Glutamatergic neuron (in vitro differentiated cells): ENCODE data around the gene CABCOCO1. TPM values are rescaled to one million over a fixed set of nuclear protein-coding genes. Genes with fewer than 3 reads are reported as not detected.

ENCODE experiments used
- DNase-seq: peaks from one replicate; pipeline ENCODE4 v3.0.0; 2022
- H3K27ac Mint-ChIP-seq: one replicate; pipeline ENCODE4 v1.8.0; 2020; ENCODE audit warnings: mild to moderate bottlenecking, mixed read lengths, inconsistent platforms; ENCODE audit not compliant: unreplicated experiment
- H3K27me3 Mint-ChIP-seq: one replicate; pipeline ENCODE4 v1.8.0; 2020; ENCODE audit warnings: mild to moderate bottlenecking, moderate library complexity, mixed read lengths, inconsistent platforms; ENCODE audit not compliant: unreplicated experiment
- H3K36me3 Mint-ChIP-seq: one replicate; pipeline ENCODE4 v1.8.0; 2020; ENCODE audit warnings: mild to moderate bottlenecking, mixed read lengths, inconsistent platforms; ENCODE audit not compliant: unreplicated experiment
- H3K4me1 Mint-ChIP-seq: one replicate; pipeline ENCODE4 v1.8.0; 2020; ENCODE audit warnings: mild to moderate bottlenecking, low read depth, mixed read lengths, inconsistent platforms; ENCODE audit not compliant: unreplicated experiment
- H3K4me3 Mint-ChIP-seq: one replicate; pipeline ENCODE4 v1.8.0; 2020; ENCODE audit warnings: mild to moderate bottlenecking, mixed read lengths, inconsistent platforms; ENCODE audit not compliant: unreplicated experiment
- H3K9me3 Mint-ChIP-seq: one replicate; pipeline ENCODE4 v1.8.0; 2020; ENCODE audit warnings: mild to moderate bottlenecking, moderate library complexity, mixed read lengths, inconsistent platforms; ENCODE audit not compliant: unreplicated experiment
- CTCF ChIP-seq: fragments of 200-600 bp; sonication (generic); IDR thresholded peaks from one replicate; pipeline ENCODE4 v1.5.0; 2021; ENCODE audit not compliant: partially characterized antibody, unreplicated experiment
- total RNA-seq: library from RNA; stranded (reverse); fragmentation: NEBNext Ultra II Directional; extraction: Animal tissue kit (Norgen Biotek cat#: 25700); gene quantifications from one replicate; pipeline ENCODE4 v1.2.1, GENCODE V29; 2021; ENCODE audit not compliant: unreplicated experiment

The CABCOCO1 gene
- total RNA-seq, 1 donor from 2014 or later = not detected

GRCh38 chr10:61640856-61641255 is 21.9 kb upstream of the CABCOCO1 start:
- no peak for TF ChIP-seq CTCF
- Mint-ChIP-seq H3K4me3 (no peak overlapping the region), H3K36me3 (no peaks in the 10 kb centered on the region), H3K4me1 (peaks cover 4% of the 10 kb centered on the region), H3K27ac (no peak overlapping the region), H3K9me3 (no peaks in the 10 kb centered on the region), H3K27me3 (no peaks in the 10 kb centered on the region)
- DNase-seq = no peak

- H3K4me1 Mint-ChIP-seq = peaks cover 4% of the 10 kb centered on the region
- H3K27ac Mint-ChIP-seq = no peak overlapping the region
- no peak overlapping the region for H3K4me3 Mint-ChIP-seq
- H3K9me3 Mint-ChIP-seq = no peaks in the 10 kb centered on the region
- H3K27me3 Mint-ChIP-seq = no peaks in the 10 kb centered on the region
- no peak for TF ChIP-seq CTCF
- no peak for DNase-seq
- H3K36me3 Mint-ChIP-seq = no peaks in the 10 kb centered on the region
These were observed 20.6 kb upstream of the CABCOCO1 start for GRCh38 chr10:61642150-61642571.

GRCh38 chr10:61642676-61643075 is 20.1 kb upstream of the CABCOCO1 start:
- no peaks in the 10 kb centered on the region for H3K36me3 Mint-ChIP-seq
- no peak overlapping the region for H3K27ac Mint-ChIP-seq
- TF ChIP-seq CTCF = no peak
- no peaks in the 10 kb centered on the region for H3K27me3 Mint-ChIP-seq
- peaks cover 4% of the 10 kb centered on the region for H3K4me1 Mint-ChIP-seq
- H3K4me3 Mint-ChIP-seq = no peak overlapping the region
- no peaks in the 10 kb centered on the region for H3K9me3 Mint-ChIP-seq
- no peak for DNase-seq

- Mint-ChIP-seq H3K4me3 (no peak overlapping the region), H3K27me3 (no peaks in the 10 kb centered on the region), H3K36me3 (no peaks in the 10 kb centered on the region), H3K27ac (no peak overlapping the region), H3K9me3 (no peaks in the 10 kb centered on the region), H3K4me1 (peaks cover 4% of the 10 kb centered on the region)
- DNase-seq = no peak
- no peak for TF ChIP-seq CTCF
These were observed 19.4 kb upstream of the CABCOCO1 start for GRCh38 chr10:61643316-61643751.

- H3K9me3 Mint-ChIP-seq = no peaks in the 10 kb centered on the region
- H3K4me3 Mint-ChIP-seq = no peak overlapping the region
- DNase-seq = no peak
- no peak for TF ChIP-seq CTCF
- no peaks in the 10 kb centered on the region for H3K4me1 Mint-ChIP-seq
- H3K27me3 Mint-ChIP-seq = no peaks in the 10 kb centered on the region
- H3K27ac Mint-ChIP-seq = no peak overlapping the region
- no peaks in the 10 kb centered on the region for H3K36me3 Mint-ChIP-seq
These were observed 9.0 kb upstream of the CABCOCO1 start for GRCh38 chr10:61653699-61654098.
